Measurements from ENCODE around the gene MAN2C1.

The MAN2C1 gene

DNA sequence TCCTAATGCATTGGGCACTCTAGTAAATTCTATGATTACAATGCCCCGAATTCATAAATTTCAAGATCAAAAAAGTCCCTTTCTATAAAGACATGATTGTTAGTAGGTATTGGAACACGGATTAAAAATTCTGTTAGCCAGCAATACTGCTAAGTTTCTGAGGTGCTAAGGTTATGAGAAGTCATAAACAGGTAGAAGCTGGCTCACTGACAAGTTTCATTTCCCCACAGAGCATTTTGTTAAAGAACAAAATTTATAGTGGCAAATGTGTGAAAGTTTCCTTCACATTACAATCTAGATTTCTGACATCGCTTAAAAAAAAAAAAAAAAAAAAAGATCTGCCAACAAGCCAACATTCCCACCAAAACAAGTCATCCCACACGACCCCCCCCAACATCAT, 12.4 kb upstream of the MAN2C1 start:
- POLR2A ChIA-PET = interaction anchor here (1.7 kb wide), 1 partner anchor 12 kb away, joined by 6 read pairs; the partner anchor contains the start of gene MAN2C1
- no peaks in the 10 kb centered on the region for H3K4me1 ChIP-seq (ENCODE audit: control insufficient read depth, insufficient read depth, low read length)
- no peak for TF ChIP-seq ZNF121 (tag by site-specific recombination; IDR thresholded peaks at IDR 0.05)
- no peak for TF ChIP-seq ZNF140 (tag by site-specific recombination; IDR thresholded peaks at IDR 0.05)
- no peak for TF ChIP-seq SP7 (tag by site-specific recombination; IDR thresholded peaks at IDR 0.05)
- no peak overlapping the region for H3K4me3 ChIP-seq (ENCODE audit: low read depth, low read length)
- H3K9me3 ChIP-seq (ENCODE audit: control insufficient read depth, insufficient read depth, low read depth, low read length) = no peaks in the 10 kb centered on the region
- peaks cover 81 to 86% of the 10 kb centered on the region in 2 experiments for H3K36me3 ChIP-seq (ENCODE audit: control insufficient read depth in 2 of 2, insufficient read depth in 1 of 2, low read length in 2 of 2)
- no peak overlapping the region for H3K27ac ChIP-seq (ENCODE audit: extremely low read depth, low read depth, low read length)
- CTCF ChIA-PET = interaction anchor here (1.4 to 1.5 kb wide), 2 partner anchors 11 to 13 kb away, joined by 3 to 5 read pairs; no protein-coding TSS in a partner anchor

DNA sequence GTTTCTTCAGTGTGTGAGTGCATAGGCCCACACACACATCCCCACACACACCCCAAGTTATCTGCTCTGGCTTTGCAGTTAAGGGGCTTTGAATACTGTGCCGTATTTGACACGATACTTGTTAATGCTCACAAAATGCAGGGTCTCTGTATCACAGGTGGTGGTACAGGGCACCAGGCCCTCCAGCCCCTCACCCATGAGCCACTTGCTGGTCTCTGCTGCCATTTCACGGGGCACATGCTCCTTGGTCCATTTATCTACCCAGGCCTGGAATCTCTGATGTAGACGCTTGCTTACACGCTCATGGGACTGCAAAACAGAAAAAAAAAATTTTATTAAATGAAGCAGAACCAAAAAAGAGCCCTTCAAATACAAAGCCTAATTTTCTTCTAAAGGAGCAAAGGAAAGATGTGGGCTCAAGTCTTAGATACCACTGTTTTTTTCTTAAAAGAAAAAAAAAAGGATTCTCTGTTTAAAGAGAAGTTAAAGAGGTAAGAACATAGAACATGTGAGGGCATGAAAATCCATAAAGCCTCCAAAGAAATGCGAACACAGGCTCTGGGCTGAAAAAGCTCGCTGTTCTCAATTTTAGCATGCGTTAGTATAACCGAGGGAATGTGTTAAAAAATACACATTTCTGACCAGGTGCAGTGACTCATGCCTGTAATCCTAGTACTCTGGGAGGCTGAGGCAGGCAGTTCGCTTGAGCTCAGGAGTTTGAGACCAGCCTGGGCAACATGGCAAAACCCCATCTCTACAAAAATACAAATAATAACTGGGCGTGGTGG, 3.7 kb upstream of the MAN2C1 start:
- ChIA-PET CTCF (interaction anchor here (0.7 to 1.1 kb wide), 2 partner anchors 11 kb away, joined by 4 read pairs; no protein-coding TSS in a partner anchor), POLR2A (interaction anchor here (5.8 kb wide), 1 partner anchor 81 kb away, joined by 242 read pairs; the partner anchor contains the start of gene SIN3A)
- Histone ChIP-seq H3K9me3 (ENCODE audit: control insufficient read depth, insufficient read depth, low read depth, low read length) (no peaks in the 10 kb centered on the region), H3K36me3 (ENCODE audit: control insufficient read depth in 2 of 2, insufficient read depth in 1 of 2, low read length in 2 of 2) (peaks cover 57 to 62% of the 10 kb centered on the region in 2 experiments), H3K27ac (ENCODE audit: extremely low read depth, low read depth, low read length) (no peak overlapping the region), H3K4me3 (ENCODE audit: low read depth, low read length) (no peak overlapping the region), H3K4me1 (ENCODE audit: control insufficient read depth, insufficient read depth, low read length) (peaks cover 8% of the 10 kb centered on the region)
- peak; percentile 76; the same call in 1 of the 2 replicates for TF ChIP-seq ZNF211 (tag by site-specific recombination; IDR thresholded peaks at IDR 0.05; ENCODE audit: low read depth)
- TF ChIP-seq ZNF76 (tag by site-specific recombination; IDR thresholded peaks at IDR 0.05; ENCODE audit: borderline replicate concordance, low read depth) = no peak
- TF ChIP-seq ZNF768 (tag by site-specific recombination; IDR thresholded peaks at IDR 0.05) = no peak

DNA sequence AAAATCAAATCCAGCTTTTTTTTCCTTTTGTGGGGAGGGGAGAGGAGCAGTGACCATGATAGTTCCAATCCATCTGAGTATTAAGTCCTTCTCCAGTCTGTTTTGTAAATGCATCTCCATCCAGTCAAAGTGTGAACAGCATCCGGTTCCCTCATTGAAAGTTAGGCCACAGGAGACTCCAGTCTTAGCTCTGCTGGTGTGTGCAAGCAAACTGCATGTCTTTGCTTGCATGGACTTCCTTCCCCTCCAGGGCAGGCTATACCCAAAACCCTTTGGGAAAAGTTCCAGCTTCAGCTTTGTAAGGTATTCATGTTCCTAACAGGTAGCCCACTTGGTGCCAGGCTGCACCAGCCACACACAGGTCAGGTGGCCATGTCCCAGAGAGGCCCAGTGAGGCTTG, 3.1 kb upstream of the MAN2C1 start:
- H3K36me3 ChIP-seq (ENCODE audit: control insufficient read depth in 2 of 2, insufficient read depth in 1 of 2, low read length in 2 of 2) = peaks cover 53 to 62% of the 10 kb centered on the region in 2 experiments

More for the DNA sequence above, 3.1 kb upstream of the MAN2C1 start:
- ChIA-PET POLR2A (interaction anchor here (5.8 kb wide), 1 partner anchor 82 kb away, joined by 242 read pairs; the partner anchor contains the start of gene SIN3A), CTCF (interaction anchor here (1.1 kb wide), 2 partner anchors 12 to 84 kb away, joined by 4 read pairs; no protein-coding TSS in a partner anchor)
- no peak for TF ChIP-seq GLI4 (tag by site-specific recombination; IDR thresholded peaks at IDR 0.05)
- TF ChIP-seq ZNF274 (IDR thresholded peaks at IDR 0.05; ENCODE audit: low read length) = no peak
- TF ChIP-seq ZNF274 (tag by site-specific recombination; IDR thresholded peaks at IDR 0.05; ENCODE audit: borderline replicate concordance) = no peak
- TF ChIP-seq, protein P1, sequence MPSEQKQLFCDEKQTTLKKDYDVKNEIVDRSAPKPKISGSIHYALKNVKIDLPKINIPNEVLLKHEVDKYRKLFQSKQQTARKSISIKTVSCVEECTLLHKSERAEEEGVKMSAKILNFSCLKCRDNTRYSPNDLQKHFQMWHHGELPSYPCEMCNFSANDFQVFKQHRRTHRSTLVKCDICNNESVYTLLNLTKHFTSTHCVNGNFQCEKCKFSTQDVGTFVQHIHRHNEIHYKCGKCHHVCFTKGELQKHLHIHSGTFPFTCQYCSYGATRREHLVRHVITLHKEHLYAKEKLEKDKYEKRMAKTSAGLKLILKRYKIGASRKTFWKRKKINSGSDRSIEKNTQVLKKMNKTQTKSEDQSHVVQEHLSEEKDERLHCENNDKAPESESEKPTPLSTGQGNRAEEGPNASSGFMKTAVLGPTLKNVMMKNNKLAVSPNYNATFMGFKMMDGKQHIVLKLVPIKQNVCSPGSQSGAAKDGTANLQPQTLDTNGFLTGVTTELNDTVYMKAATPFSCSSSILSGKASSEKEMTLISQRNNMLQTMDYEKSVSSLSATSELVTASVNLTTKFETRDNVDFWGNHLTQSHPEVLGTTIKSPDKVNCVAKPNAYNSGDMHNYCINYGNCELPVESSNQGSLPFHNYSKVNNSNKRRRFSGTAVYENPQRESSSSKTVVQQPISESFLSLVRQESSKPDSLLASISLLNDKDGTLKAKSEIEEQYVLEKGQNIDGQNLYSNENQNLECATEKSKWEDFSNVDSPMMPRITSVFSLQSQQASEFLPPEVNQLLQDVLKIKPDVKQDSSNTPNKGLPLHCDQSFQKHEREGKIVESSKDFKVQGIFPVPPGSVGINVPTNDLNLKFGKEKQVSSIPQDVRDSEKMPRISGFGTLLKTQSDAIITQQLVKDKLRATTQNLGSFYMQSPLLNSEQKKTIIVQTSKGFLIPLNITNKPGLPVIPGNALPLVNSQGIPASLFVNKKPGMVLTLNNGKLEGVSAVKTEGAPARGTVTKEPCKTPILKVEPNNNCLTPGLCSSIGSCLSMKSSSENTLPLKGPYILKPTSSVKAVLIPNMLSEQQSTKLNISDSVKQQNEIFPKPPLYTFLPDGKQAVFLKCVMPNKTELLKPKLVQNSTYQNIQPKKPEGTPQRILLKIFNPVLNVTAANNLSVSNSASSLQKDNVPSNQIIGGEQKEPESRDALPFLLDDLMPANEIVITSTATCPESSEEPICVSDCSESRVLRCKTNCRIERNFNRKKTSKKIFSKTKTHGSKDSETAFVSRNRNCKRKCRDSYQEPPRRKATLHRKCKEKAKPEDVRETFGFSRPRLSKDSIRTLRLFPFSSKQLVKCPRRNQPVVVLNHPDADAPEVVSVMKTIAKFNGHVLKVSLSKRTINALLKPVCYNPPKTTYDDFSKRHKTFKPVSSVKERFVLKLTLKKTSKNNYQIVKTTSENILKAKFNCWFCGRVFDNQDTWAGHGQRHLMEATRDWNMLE (tag by site-specific recombination; conservative IDR thresholded peaks at IDR 0.05; ENCODE audit: low read depth) = no peak
- no peak for TF ChIP-seq ZNF560 (tag by site-specific recombination; IDR thresholded peaks at IDR 0.05; ENCODE audit: borderline replicate concordance)
- no peak for TF ChIP-seq ZNF664 (tag by site-specific recombination; IDR thresholded peaks at IDR 0.05)
- TF ChIP-seq ZNF610 (tag by site-specific recombination; IDR thresholded peaks at IDR 0.05; ENCODE audit: borderline replicate concordance) = no peak
- TF ChIP-seq ZNF530 (tag by site-specific recombination; IDR thresholded peaks at IDR 0.05; ENCODE audit: low read depth) = no peak
- TF ChIP-seq, protein P2, sequence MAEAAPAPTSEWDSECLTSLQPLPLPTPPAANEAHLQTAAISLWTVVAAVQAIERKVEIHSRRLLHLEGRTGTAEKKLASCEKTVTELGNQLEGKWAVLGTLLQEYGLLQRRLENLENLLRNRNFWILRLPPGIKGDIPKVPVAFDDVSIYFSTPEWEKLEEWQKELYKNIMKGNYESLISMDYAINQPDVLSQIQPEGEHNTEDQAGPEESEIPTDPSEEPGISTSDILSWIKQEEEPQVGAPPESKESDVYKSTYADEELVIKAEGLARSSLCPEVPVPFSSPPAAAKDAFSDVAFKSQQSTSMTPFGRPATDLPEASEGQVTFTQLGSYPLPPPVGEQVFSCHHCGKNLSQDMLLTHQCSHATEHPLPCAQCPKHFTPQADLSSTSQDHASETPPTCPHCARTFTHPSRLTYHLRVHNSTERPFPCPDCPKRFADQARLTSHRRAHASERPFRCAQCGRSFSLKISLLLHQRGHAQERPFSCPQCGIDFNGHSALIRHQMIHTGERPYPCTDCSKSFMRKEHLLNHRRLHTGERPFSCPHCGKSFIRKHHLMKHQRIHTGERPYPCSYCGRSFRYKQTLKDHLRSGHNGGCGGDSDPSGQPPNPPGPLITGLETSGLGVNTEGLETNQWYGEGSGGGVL (tag by site-specific recombination; IDR thresholded peaks at IDR 0.05) = no peak
- no peak for TF ChIP-seq TCF7L2 (IDR thresholded peaks at IDR 0.05; ENCODE audit: borderline replicate concordance, low read depth, low read length)
- no peak for TF ChIP-seq ZNF529 (tag by site-specific recombination; IDR thresholded peaks at IDR 0.05; ENCODE audit: insufficient replicate concordance)
- TF ChIP-seq, protein P3, sequence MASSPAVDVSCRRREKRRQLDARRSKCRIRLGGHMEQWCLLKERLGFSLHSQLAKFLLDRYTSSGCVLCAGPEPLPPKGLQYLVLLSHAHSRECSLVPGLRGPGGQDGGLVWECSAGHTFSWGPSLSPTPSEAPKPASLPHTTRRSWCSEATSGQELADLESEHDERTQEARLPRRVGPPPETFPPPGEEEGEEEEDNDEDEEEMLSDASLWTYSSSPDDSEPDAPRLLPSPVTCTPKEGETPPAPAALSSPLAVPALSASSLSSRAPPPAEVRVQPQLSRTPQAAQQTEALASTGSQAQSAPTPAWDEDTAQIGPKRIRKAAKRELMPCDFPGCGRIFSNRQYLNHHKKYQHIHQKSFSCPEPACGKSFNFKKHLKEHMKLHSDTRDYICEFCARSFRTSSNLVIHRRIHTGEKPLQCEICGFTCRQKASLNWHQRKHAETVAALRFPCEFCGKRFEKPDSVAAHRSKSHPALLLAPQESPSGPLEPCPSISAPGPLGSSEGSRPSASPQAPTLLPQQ (tag by site-specific recombination; IDR thresholded peaks at IDR 0.05) = no peak
- no peak for TF ChIP-seq ZNF404 (tag by site-specific recombination; IDR thresholded peaks at IDR 0.05)
- TF ChIP-seq, protein P4, sequence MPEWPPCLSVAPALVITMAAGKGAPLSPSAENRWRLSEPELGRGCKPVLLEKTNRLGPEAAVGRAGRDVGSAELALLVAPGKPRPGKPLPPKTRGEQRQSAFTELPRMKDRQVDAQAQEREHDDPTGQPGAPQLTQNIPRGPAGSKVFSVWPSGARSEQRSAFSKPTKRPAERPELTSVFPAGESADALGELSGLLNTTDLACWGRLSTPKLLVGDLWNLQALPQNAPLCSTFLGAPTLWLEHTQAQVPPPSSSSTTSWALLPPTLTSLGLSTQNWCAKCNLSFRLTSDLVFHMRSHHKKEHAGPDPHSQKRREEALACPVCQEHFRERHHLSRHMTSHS (tag by site-specific recombination; IDR thresholded peaks at IDR 0.05) = no peak
- Histone ChIP-seq H3K4me3 (ENCODE audit: low read depth, low read length) (no peak overlapping the region), H3K9me3 (ENCODE audit: control insufficient read depth, insufficient read depth, low read depth, low read length) (no peaks in the 10 kb centered on the region), H3K27ac (ENCODE audit: extremely low read depth, low read depth, low read length) (no peak overlapping the region), H3K4me1 (ENCODE audit: control insufficient read depth, insufficient read depth, low read length) (peaks cover 8% of the 10 kb centered on the region)
